OCI-LY7 (cell line): ENCODE results near the gene HECW1. TPM values are rescaled to one million over a fixed set of nuclear protein-coding genes. Genes with fewer than 3 reads are reported as not detected.

ENCODE experiments used
- BruUV-seq: library from RNA; stranded (reverse); fragments of 400-500 nt; replicated peaks from 2 replicates; lab custom pipeline; 2021; lab: Mats Ljungman, UMichigan
- CTCF ChIA-PET: fragments of 300-600 bp; sonication (Branson Sonifier 250); formaldehyde crosslinking; loops from one replicate; lab custom pipeline; 2022; ENCODE audit warnings: antibody characterized with exemption; ENCODE audit not compliant: unreplicated experiment; lab: Charles Lee
- POLR2A ChIA-PET: fragments of 300-600 bp; sonication (Branson Sonifier 250); formaldehyde crosslinking; loops from one replicate; lab custom pipeline; 2022; ENCODE audit warnings: antibody characterized with exemption; lab: Charles Lee
- DNase-seq: peaks from one replicate; pipeline ENCODE4 v3.0.0-alpha.2; 2015; ENCODE audit warnings: low spot score
- H2AFZ ChIP-seq: fragments of 200-600 bp; sonication (generic), shearing (Covaris generic); 2 replicates; pipeline ENCODE4 v1.6.1; 2014; ENCODE audit warnings: mild to moderate bottlenecking, antibody characterized with exemption, low read length, moderate library complexity
- H3K27ac ChIP-seq: fragments of 200-600 bp; sonication (generic); 2 replicates; pipeline ENCODE4 v1.5.1; 2014; ENCODE audit warnings: mixed run types, low read depth, mild to moderate bottlenecking, moderate library complexity, low read length, inconsistent platforms; ENCODE audit not compliant: poor library complexity, severe bottlenecking
- H3K36me3 ChIP-seq: fragments of 200-600 bp; sonication (generic); 2 replicates; pipeline ENCODE4 v1.6.1; 2014; ENCODE audit warnings: mild to moderate bottlenecking, antibody characterized with exemption, low read length, moderate library complexity, mixed read lengths; ENCODE audit not compliant: insufficient read depth
- H3K4me1 ChIP-seq: fragments of 200-600 bp; sonication (generic); 2 replicates; pipeline ENCODE4 v1.5.1; 2014; ENCODE audit warnings: mild to moderate bottlenecking, low read length; ENCODE audit not compliant: insufficient read depth, poor library complexity, severe bottlenecking
- H3K4me2 ChIP-seq: fragments of 200-600 bp; sonication (generic); 2 replicates; pipeline ENCODE4 v1.6.1; 2014; ENCODE audit warnings: mild to moderate bottlenecking, low read length
- H3K4me3 ChIP-seq: fragments of 200-600 bp; sonication (generic); 2 replicates; pipeline ENCODE4 v1.5.1; 2014; ENCODE audit warnings: mild to moderate bottlenecking, low read depth, low read length; ENCODE audit not compliant: poor library complexity, severe bottlenecking
- H3K79me2 ChIP-seq: fragments of 200-600 bp; sonication (generic); 2 replicates; pipeline ENCODE4 v1.6.1; 2016; ENCODE audit warnings: low read depth, mild to moderate bottlenecking, low read length, moderate library complexity, mixed read lengths; ENCODE audit not compliant: insufficient read depth
- H3K9me2 ChIP-seq: fragments of 200-600 bp; sonication (generic); 2 replicates; pipeline ENCODE4 v1.6.1; 2016; ENCODE audit warnings: mild to moderate bottlenecking, low read length, mixed read lengths; ENCODE audit not compliant: insufficient read depth
- H3K9me3 ChIP-seq: fragments of 200-600 bp; sonication (generic); 2 replicates; pipeline ENCODE4 v1.6.1; 2014; ENCODE audit warnings: mild to moderate bottlenecking, mixed run types, low read length, mixed read lengths
- H4K20me1 ChIP-seq: fragments of 200-600 bp; sonication (generic); 2 replicates; pipeline ENCODE4 v1.6.1; 2014; ENCODE audit warnings: mild to moderate bottlenecking, antibody characterized with exemption, low read length, moderate library complexity, mixed read lengths; ENCODE audit not compliant: insufficient read depth
- CTCF ChIP-seq: fragments of 200-600 bp; sonication (generic); conservative IDR thresholded peaks from 2 replicates; pipeline ENCODE4 v1.5.1; 2014; ENCODE audit warnings: mild to moderate bottlenecking, antibody characterized with exemption, low read length, moderate library complexity, mixed read lengths
- EZH2phosphoT487 ChIP-seq: fragments of 200-600 bp; sonication (generic); IDR thresholded peaks from 2 replicates; pipeline ENCODE4 v1.6.1; 2018; ENCODE audit warnings: low read depth, borderline replicate concordance, mild to moderate bottlenecking, mixed run types, antibody characterized with exemption, low read length, moderate library complexity, mixed read lengths
- intact Hi-C: fragments of 100-400 bp; cut with micrococcal nuclease; formaldehyde crosslinking; loops from one replicate; pipeline ENCODE4 v1.10.0; 2022; ENCODE audit not compliant: unreplicated experiment
- total RNA-seq, 2 experiments: library from RNA; depleted of rRNA in 1 of 2; stranded (reverse); fragments of >200 nt in 1 of 2; shearing (Covaris generic) in 1 of 2; gene quantifications; 2 replicates each; pipeline ENCODE4 v1.2.3, GENCODE V29; 2014 to 2022

The HECW1 gene
- total RNA-seq, 2 experiments from 2014 or later, result 2.0 TPM

GRCh38 chr7:43479042-43479441 is 366.6 kb downstream of the HECW1 start:
- H3K9me2 ChIP-seq, result no peaks in the 10 kb centered on the region
- BruUV-seq, result no TSS peak
- H3K36me3 ChIP-seq, result no peaks in the 10 kb centered on the region
- TF ChIP-seq EZH2phosphoT487 (no peak), CTCF (peak; percentile 42; the same call in 1 of the 2 replicates)
- no peak overlapping the region for H3K4me3 ChIP-seq
- CTCF ChIA-PET, result no interaction called here
- POLR2A ChIA-PET, result no interaction called here
- H3K9me3 ChIP-seq, result no peaks in the 10 kb centered on the region
- no peaks in the 10 kb centered on the region for H3K4me1 ChIP-seq
- intact Hi-C loops, result no loop called here
- no peak overlapping the region for H2AFZ ChIP-seq
- no peaks in the 10 kb centered on the region for H3K79me2 ChIP-seq
- no peaks in the 10 kb centered on the region for H4K20me1 ChIP-seq
- H3K27ac ChIP-seq, result no peak overlapping the region
- no peak overlapping the region for H3K4me2 ChIP-seq
- peak; percentile 16 for DNase-seq

GRCh38 chr7:43479543-43479942 is 367.1 kb downstream of the HECW1 start:
- DNase-seq, result no peak
- no peaks in the 10 kb centered on the region for H3K9me3 ChIP-seq
- BruUV-seq, result no TSS peak
- H3K4me2 ChIP-seq, result no peak overlapping the region
- H3K9me2 ChIP-seq, result no peaks in the 10 kb centered on the region
- H4K20me1 ChIP-seq, result no peaks in the 10 kb centered on the region
- no peaks in the 10 kb centered on the region for H3K79me2 ChIP-seq
- TF ChIP-seq CTCF (no peak), EZH2phosphoT487 (no peak)
- POLR2A ChIA-PET, result interaction anchor here (0.5 kb wide), 1 partner anchor 942 kb away, joined by 3 read pairs; no protein-coding TSS in a partner anchor
- H2AFZ ChIP-seq, result no peak overlapping the region
- no peak overlapping the region for H3K27ac ChIP-seq
- intact Hi-C loops, result no loop called here
- CTCF ChIA-PET, result no interaction called here
- no peak overlapping the region for H3K4me3 ChIP-seq
- H3K36me3 ChIP-seq, result no peaks in the 10 kb centered on the region
- H3K4me1 ChIP-seq, result no peaks in the 10 kb centered on the region

- H3K4me2 ChIP-seq, result no peak overlapping the region
- BruUV-seq, result no TSS peak
- DNase-seq, result no peak
- H3K36me3 ChIP-seq, result no peaks in the 10 kb centered on the region
- TF ChIP-seq CTCF, result no peak
- no peak for TF ChIP-seq EZH2phosphoT487
- H3K4me1 ChIP-seq, result no peaks in the 10 kb centered on the region
- H2AFZ ChIP-seq, result no peak overlapping the region
- no peak overlapping the region for H3K4me3 ChIP-seq
- no peaks in the 10 kb centered on the region for H3K9me2 ChIP-seq
- no peaks in the 10 kb centered on the region for H3K79me2 ChIP-seq
- intact Hi-C loops, result no loop called here
- H3K27ac ChIP-seq, result no peak overlapping the region
- POLR2A ChIA-PET, result no interaction called here
- H4K20me1 ChIP-seq, result no peaks in the 10 kb centered on the region
- H3K9me3 ChIP-seq, result no peaks in the 10 kb centered on the region
- CTCF ChIA-PET, result no interaction called here
Measured at GRCh38 chr7:43480581-43480980, 368.1 kb downstream of the HECW1 start.
